AG09309 (cell line): Measurements from ENCODE around the gene B4GALT1.

ENCODE experiments used
- DNase-seq: peaks from one replicate; pipeline ENCODE4 v3.0.0-alpha.2; 2010; ENCODE audit warnings: low read depth
- H3K4me3 ChIP-seq: 2 replicates; pipeline ENCODE4 v1.5.1; 2011; ENCODE audit warnings: mild to moderate bottlenecking, low read depth, low read length, moderate library complexity; ENCODE audit not compliant: control insufficient read depth
- TF ChIP-seq, protein P1 (sequence below): IDR thresholded peaks from 2 replicates; pipeline ENCODE4 v1.5.1; 2011; ENCODE audit warnings: mild to moderate bottlenecking, low read depth, low read length, inconsistent platforms; ENCODE audit not compliant: insufficient read depth, control insufficient read depth; ENCODE audit errors: missing control alignments

Gene B4GALT1

GRCh38 chr9:33140401-33141360 is 26.5 kb downstream of the B4GALT1 start:
- TF ChIP-seq, protein P1, sequence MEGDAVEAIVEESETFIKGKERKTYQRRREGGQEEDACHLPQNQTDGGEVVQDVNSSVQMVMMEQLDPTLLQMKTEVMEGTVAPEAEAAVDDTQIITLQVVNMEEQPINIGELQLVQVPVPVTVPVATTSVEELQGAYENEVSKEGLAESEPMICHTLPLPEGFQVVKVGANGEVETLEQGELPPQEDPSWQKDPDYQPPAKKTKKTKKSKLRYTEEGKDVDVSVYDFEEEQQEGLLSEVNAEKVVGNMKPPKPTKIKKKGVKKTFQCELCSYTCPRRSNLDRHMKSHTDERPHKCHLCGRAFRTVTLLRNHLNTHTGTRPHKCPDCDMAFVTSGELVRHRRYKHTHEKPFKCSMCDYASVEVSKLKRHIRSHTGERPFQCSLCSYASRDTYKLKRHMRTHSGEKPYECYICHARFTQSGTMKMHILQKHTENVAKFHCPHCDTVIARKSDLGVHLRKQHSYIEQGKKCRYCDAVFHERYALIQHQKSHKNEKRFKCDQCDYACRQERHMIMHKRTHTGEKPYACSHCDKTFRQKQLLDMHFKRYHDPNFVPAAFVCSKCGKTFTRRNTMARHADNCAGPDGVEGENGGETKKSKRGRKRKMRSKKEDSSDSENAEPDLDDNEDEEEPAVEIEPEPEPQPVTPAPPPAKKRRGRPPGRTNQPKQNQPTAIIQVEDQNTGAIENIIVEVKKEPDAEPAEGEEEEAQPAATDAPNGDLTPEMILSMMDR = no peak
- no peak for DNase-seq
- no peak overlapping the region for H3K4me3 ChIP-seq

GRCh38 chr9:33139421-33140228 is 27.5 kb downstream of the B4GALT1 start:
- no peak overlapping the region for H3K4me3 ChIP-seq
- peak; percentile 89 for DNase-seq
- TF ChIP-seq, protein P1 = no peak

DNA sequence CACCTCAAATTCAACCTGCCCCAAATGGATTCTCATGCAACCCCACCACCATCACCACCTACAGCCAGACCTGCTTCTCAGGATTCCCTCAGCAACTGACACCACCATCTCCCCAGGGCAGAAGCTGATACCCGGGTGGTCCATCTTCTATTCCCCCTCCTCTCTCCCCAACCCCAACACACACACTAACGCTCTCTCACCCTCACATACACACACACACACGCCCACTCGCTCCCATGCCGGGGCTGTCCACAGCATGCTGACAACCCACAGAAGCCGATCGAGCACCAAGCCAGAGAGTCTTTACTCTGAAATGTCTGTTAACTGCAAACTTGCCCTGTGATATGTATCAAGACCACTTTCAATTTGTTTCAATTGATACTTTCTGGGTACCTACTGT is 28.4 kb downstream of the B4GALT1 start:
- TF ChIP-seq, protein P1 = no peak
- H3K4me3 ChIP-seq = no peak overlapping the region
- no peak for DNase-seq

DNA sequence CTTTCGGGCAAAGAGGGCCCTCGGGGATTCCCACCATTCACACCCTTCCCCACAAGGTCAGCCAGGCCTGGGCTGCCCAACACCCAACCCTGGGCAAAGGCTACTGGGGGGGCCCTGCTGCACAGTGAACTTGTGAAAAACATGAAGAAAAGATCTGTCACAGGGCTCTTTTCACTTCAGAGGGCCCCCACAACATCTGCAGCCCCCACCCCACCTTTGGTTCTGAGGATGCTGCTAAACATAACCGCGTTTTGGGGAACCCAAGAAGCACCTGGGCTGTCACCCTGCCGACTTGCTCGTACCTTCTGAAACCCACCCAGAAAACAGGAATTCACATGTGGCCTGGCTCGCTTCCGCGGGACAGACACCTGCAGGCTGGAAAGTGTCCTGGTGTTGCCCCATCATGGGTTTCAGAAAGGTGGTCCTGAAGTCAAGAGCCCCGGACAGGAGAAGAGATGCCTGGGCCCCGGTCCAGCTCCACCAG is 29.3 kb downstream of the B4GALT1 start:
- H3K4me3 ChIP-seq = no peak overlapping the region
- TF ChIP-seq, protein P1 = no peak
- DNase-seq = no peak

DNA sequence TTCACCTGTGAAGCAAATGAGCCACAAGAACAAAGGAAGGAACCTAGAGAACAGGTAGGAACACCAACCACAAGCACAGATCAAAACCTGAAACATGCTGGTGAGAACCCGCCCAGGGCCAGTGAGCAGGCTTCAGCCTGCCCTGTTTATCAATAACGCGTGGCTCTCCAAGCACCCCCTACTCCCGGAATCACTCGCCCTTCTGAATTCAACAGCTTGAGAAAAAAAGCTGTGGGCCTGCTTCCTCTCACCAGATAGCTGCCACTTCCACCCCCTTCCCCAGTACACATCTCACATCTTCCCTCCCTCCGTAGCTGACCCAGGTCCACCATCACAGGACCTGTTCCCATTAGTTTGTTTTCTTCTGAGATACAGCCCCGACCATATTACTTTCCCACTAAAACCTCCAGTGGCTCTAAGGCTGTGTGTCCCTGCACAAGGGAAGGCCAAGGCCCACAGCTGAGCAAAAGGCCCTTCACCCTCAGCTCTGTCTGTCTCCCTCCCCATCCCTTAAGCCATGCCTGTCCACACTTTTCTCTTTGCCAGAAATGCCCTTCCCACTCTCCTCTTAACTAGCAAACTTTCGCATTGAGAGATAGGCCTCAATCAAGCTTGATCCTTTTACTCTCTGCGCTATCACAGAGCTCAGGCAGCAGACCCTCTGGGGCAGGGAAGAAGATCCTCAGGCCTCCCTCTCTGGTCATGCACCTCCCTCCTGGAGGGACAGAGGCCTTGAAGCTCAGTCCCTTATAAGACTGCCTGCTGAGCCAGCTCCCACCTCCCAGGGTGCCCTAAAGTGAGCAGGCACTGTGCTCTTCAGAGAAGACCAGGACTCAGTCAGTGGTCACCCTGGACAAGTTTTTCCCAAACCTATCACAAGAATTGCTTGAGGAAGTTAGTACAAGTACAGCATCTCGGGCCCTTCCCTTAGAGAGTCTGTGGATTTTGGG is 30.1 kb downstream of the B4GALT1 start:
- H3K4me3 ChIP-seq = no peak overlapping the region
- TF ChIP-seq, protein P1 = no peak
- no peak for DNase-seq

DNA sequence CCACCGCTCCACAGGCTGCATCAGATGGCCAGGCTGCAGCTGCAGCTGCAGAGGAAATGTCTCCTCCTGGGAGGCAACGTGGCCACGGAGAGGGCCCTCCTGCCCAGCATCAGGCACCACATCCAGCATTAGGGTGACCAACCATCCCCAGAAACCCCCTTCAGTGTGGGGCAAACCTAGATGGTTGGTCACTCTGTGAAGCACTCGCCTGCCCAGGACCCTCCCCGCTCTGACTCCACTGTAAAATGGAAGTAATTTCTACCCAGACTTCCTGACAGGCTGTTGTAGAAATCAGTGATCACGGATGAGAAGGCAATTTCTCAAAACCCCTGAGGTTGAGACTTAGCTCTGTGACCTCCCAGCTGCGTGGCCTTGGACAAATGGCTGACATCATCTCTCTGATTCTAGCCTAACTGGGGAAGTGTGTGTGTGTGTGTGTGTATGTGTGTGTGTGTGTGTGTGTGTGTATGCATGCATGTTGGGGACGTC is 31.6 kb downstream of the B4GALT1 start:
- no peak for DNase-seq
- no peak overlapping the region for H3K4me3 ChIP-seq

More for the DNA sequence above, 31.6 kb downstream of the B4GALT1 start:
- TF ChIP-seq, protein P1 = no peak
